Liver (tissue), 3 donors: ENCODE results near the gene COA1.
"Not testable (repeated sequence)": the region's sequence is repeated elsewhere in the genome, so short reads cannot be mapped to it uniquely, and the experiment has no call there.

ENCODE experiments used
- CTCF ChIP-seq: fragments of 150-350 bp; IDR thresholded peaks from 2 replicates; pipeline ENCODE4 v1.5.1; 2017; ENCODE audit warnings: improper control_type of control experiment, low read depth, low read length; ENCODE audit not compliant: missing input control
- JUND ChIP-seq, 2 donors: IDR thresholded peaks; 2 replicates each; pipeline ENCODE4 v1.6.1; 2016; ENCODE audit warnings: antibody characterized with exemption in 2 of 2
- MAX ChIP-seq: IDR thresholded peaks from 2 replicates; pipeline ENCODE4 v1.6.1; 2016; ENCODE audit warnings: antibody characterized with exemption
- SP1 ChIP-seq: IDR thresholded peaks from 2 replicates; pipeline ENCODE4 v1.6.1; 2018; ENCODE audit warnings: antibody characterized with exemption, mild to moderate bottlenecking
- TAF1 ChIP-seq: conservative IDR thresholded peaks from 2 replicates; pipeline ENCODE4 v1.6.1; 2016; ENCODE audit warnings: antibody characterized with exemption, mild to moderate bottlenecking
- YY1 ChIP-seq: IDR thresholded peaks from 2 replicates; pipeline ENCODE4 v1.6.1; 2016; ENCODE audit warnings: antibody characterized with exemption, mild to moderate bottlenecking
- TF ChIP-seq, protein P1 (sequence below): IDR thresholded peaks from 2 replicates; pipeline ENCODE4 v1.6.1; 2016; ENCODE audit warnings: antibody characterized with exemption
- donor health status: healthy.
- donor health status: healthy.

GRCh38 chr7:43715966-43716365 lies 13.4 kb downstream of the COA1 start:
- TF ChIP-seq YY1; MAX; CTCF; SP1; TAF1; JUND (IDR thresholded peaks at IDR 0.05): not testable (repeated sequence)
- TF ChIP-seq, protein P1, sequence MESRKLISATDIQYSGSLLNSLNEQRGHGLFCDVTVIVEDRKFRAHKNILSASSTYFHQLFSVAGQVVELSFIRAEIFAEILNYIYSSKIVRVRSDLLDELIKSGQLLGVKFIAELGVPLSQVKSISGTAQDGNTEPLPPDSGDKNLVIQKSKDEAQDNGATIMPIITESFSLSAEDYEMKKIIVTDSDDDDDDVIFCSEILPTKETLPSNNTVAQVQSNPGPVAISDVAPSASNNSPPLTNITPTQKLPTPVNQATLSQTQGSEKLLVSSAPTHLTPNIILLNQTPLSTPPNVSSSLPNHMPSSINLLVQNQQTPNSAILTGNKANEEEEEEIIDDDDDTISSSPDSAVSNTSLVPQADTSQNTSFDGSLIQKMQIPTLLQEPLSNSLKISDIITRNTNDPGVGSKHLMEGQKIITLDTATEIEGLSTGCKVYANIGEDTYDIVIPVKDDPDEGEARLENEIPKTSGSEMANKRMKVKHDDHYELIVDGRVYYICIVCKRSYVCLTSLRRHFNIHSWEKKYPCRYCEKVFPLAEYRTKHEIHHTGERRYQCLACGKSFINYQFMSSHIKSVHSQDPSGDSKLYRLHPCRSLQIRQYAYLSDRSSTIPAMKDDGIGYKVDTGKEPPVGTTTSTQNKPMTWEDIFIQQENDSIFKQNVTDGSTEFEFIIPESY, result not testable (repeated sequence)
